GM19438 (cell line): ENCODE measurements around the gene MUC4.
"Not testable (repeated sequence)": the region's sequence is repeated elsewhere in the genome, so short reads cannot be mapped to it uniquely, and the experiment has no call there.

ENCODE experiments used
- ATAC-seq: cut with Tn5 transposase; IDR thresholded peaks from one replicate; pipeline ENCODE4 v1.9.1; 2021; ENCODE audit warnings: low read depth; ENCODE audit not compliant: unreplicated experiment

The MUC4 gene

GRCh38 chr3:195794708-195795107, 17.0 kb downstream of the MUC4 start:
- no peak for ATAC-seq

DNA sequence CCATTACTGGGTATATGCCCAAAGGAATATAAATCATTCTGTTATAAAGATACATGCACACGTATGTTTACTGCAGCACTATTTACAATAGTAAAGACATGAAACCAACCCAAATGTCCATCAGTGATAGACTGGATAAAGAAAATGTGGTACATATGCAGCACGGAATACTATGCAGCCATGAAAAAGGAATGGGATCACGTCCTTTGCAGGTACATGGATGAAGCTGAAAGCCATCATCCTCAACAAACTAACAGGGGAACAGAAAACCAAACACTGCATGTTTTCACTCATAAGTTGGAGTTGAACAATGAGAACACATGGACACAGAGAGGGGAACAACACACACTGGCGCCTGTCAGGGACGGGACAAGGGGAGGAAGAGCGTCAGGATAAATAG, 19.1 kb downstream of the MUC4 start:
- ATAC-seq, result not testable (repeated sequence)

DNA sequence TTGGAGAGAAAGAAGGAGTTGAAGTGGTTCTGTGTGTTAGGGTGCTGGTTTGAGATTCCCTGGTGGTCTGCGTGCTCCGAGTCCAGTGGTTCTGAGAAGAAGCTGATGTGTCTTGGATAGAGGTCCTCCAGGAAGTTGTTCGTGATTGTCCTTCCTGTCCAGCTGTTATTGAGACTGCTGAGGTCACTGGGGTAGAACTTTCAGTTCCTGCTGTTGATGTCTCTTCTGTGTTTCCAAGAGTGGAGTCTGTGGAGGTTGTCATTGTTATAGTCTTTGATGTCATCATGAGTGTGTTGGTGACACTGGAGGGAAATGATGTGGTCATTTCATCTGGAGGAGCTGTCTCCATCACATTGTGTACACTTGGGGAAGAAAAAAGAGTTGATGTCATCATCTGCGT, 20.8 kb downstream of the MUC4 start:
- ATAC-seq, result no peak

- ATAC-seq, result no peak
These were observed 22.8 kb downstream of the MUC4 start for GRCh38 chr3:195788711-195789581.

GRCh38 chr3:195785781-195786405, 25.8 kb downstream of the MUC4 start:
- not testable (repeated sequence) for ATAC-seq

DNA sequence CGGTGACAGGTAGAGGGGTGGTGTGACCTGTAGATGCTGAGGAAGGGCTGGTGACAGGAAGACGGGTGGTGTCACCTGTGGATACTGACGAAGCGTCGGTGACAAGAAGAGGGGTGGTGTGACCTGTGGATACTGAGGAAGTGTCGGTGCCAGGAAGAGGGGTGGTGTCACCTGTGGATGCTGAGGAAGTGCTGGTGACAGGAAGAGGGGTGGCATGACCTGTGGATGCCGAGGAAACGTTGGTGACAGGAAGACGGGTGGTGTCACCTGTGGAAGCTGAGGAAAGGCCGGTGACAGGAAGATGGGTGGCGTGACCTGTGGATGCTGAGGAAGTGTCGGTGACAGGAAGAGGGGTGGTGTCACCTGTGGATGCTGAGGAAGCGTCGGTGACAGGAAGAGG, 27.7 kb downstream of the MUC4 start:
- ATAC-seq, result not testable (repeated sequence)

DNA sequence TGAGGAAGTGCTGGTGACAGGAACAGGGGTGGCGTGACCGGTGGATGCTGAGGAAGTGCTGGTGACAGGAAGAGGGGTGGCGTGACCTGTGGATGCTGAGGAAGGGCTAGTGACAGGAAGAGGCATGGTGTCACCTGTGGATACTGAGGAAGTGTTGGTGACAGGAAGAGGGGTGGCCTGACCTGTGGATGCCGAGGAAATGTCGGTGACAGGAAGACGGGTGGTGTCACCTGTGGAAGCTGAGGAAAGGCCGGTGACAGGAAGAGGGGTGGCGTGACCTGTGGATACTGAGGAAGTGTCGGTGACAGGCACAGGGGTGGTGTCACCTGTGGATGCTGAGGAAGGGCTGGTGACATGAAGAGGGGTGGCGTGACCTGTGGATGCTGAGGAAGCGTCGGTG, 30.5 kb downstream of the MUC4 start:
- not testable (repeated sequence) for ATAC-seq

DNA sequence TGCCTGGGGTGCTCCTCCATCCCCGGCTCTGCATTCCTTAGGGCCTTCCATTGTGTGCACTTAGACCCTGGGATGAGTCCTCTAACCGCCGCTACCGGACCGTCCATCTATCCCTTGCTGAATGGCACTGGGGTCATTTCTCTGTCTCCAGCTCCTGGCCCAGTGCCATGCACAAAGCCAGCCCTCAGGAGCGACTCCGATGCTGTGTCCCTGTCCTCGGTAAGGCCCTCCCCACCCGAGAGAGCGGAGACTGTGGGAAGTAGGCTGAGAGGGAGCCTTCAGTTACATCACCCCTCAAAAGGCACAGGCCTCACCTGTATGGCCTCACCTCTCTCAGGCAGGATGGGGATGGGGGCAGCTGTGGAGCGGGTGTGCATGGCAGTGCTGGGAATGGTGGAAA, 33.8 kb downstream of the MUC4 start:
- ATAC-seq, result no peak

GRCh38 chr3:195774917-195775316, 36.8 kb downstream of the MUC4 start:
- ATAC-seq, result no peak

DNA sequence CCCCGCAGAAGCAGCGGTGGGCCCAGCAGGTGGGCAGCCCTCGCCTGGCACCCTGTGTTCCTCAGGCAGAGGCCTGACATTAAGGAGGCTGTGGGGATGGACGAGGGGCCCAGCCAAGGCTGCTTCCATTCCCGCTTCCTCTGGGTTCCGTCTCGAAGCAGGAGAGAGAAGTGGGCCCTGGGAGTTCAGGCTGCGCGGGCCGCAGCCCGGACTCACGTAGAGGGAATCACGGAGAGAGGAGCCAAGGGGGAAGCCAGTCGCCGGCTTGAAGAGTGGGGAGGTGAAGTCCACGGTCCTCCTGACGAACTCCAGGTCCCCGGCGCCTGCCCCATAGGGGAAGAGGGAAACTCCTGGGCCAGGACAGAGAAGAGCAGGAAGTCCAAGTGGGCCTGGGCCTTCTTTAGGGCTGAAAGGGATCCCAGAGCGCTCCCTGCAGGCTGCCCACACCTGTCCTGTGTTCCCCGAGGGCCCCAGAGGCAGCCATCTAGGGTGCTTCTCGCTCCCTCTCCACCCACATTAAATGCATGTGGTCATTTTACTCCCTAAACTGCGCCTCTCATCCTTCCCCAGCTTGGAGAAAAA, 37.7 kb downstream of the MUC4 start:
- no peak for ATAC-seq

GRCh38 chr3:195771646-195772300, 40.0 kb downstream of the MUC4 start:
- no peak for ATAC-seq

GRCh38 chr3:195770841-195771645, 40.7 kb downstream of the MUC4 start:
- not testable (repeated sequence) for ATAC-seq

DNA sequence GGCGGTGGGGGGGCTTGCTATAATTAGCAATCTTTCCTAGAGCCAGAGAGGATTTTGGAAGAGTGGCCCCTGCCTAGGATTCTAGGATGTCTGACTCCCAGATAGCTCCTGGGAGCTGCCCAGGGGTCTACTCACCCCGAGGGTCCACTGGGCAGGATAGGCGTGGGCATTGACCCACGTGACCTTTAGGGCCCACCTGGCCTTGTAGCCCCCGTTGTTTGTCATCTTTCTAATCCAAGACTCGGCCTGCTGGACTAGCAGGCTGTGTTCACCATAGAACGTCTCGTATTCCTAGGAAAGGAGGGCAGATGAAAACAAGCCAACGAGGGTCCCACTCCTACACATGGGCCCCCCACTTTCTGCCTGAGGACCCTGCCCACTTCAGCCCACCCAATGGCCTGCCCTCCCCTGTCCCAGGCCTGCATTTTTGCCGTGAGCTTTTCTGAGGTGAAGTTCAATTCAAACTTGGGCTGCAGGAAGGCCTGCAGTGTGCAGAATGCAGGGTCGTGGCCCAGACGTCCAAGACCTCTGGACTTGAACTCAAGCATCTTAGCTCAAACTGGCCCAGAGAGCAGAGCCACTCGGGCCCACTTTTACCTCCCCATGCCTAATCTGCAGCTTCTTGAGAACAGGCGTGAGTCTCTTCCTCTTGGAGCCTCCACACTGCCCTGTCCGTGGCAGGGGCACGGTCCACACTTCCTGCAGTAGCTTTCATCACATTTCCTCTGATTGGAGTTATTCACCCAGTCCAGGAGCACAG, 41.5 kb downstream of the MUC4 start:
- no peak for ATAC-seq

DNA sequence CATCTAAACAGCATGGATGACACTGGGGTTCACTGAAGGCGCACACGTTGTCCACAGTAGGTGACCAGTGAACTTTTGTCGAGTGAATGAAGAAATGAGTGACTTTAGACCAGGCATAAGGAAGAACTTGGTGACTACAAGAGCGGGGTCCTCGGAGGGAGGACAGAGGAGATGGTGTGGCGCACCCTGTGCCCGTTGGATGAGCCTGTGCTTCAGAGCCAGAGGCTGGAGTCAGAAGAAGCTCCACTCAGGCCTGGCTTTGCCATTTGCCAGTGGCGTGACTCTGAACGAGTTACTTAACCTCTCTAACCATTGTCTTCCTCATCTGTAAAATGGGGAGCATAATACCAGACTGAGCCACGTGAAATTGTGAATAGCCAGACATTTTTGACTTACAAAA, 42.2 kb downstream of the MUC4 start:
- ATAC-seq, result no peak

DNA sequence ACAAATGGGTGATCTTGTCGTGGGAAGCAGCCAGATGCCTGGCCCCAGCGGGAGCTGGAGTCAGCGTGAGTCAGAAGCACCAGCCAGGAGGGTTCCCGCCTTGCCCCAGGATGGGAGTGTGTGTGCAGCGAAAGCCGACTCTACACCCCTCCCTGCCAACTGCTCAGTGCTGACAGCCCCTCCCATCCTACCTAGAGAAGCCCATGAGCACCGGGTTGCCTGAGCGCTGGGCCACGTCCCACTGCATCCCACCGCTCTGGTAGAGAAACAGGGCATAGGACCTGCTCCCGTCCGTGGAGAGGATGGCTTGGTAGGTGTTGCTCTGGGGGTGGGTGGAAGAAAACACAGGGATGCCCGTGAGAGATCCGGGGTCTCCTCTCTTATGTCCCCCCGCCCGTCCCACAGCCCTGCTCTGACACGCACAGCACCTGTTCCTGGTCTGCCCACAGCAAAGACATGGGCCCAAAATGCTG, 42.9 kb downstream of the MUC4 start:
- ATAC-seq, result no peak

DNA sequence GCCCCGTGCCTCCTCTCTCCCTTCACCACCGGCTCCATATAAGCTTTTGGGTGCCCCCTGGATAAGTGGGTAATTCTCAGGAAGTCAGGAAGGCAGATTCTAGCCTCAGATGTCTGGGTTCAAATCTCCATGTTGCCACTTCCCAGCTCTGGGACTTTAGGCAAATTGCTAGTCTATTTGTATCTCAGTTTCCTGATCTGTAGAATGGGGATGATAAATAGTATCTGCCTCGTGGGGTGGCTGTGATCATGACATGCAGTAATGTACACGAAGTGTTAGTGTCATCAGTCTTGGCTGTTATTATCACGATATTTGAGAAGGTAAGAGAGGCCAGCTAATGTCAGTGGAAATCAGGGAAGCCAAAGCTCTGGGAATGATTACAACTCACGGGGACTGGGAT, 43.3 kb downstream of the MUC4 start:
- ATAC-seq, result no peak

DNA sequence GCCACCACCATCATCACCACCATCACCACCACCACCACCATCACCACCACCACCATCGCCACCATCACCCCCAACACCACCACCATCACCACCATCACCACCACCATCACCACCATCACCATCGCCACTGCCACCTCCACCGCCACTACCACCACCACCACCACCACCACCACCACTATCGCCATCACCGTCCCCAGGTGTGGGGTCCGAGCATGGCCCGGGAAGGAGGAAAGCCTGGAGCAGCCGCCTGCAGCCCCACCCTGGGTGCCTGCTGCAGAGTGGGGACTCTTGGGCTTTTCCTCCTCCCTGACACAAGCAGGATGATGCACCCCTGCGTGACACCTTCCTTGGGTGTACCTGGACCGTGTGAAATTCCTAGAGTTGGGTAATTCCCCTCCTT, 43.9 kb downstream of the MUC4 start:
- no peak for ATAC-seq

GRCh38 chr3:195766671-195767070, 45.1 kb downstream of the MUC4 start:
- no peak for ATAC-seq

DNA sequence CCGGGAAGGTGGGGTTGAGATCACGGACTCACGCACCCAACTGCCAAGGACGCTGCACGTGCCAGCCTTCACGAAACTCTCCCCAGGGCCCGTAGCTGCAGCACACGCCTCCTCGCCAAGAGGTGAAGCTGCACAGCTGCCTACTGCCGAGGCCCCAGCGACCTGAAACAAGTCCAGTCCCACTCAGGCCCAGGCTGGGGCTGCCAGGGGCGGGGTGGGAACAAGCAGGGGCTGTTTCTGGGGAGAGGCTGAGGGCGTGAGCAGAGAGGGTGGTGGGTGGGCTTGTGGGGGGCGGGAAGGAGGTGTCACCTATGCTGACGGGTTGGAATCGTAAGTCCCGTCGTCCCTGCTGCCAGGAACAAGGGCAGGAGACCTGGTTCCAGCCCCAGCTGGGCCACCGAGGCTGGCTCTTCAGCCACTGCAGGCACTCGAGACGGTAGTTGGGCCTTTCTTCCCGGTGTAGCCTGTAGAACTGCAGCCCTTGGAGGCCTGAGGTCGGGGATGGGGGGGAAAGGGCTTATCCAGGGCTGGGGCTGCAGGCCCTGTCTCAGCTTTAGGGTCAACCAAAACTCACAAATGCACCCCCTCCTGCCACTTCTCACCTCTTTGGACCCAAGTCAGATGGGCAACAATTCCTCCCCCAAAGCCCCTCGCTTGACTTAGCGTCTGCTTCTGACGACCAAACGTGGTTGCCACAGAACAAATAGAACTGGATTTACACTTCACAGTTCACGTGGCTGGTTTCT, 46.6 kb downstream of the MUC4 start:
- ATAC-seq, result no peak
